ENCODE data around the gene DHRS12.

DNA sequence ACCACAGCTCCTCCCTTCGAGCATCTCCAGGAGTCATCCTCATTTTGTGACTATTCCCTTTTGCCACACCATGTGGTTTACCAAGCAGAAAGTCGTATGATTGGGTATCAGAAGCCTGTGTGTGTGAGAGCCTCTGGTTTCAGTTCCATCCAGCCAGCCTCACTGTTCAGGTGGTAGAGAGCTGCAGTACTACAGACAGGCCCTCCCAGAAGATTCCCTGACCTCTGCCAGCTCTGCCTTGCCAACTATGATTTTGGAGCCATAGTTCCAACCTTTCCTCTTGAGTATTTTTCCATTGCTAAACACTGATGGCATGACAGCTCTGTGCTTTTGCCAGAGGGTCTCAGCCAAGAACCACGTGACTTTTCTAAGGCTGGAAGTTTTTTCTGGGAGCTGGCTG, 82.5 kb downstream of the DHRS12 start:
- TF ChIP-seq, protein P1, sequence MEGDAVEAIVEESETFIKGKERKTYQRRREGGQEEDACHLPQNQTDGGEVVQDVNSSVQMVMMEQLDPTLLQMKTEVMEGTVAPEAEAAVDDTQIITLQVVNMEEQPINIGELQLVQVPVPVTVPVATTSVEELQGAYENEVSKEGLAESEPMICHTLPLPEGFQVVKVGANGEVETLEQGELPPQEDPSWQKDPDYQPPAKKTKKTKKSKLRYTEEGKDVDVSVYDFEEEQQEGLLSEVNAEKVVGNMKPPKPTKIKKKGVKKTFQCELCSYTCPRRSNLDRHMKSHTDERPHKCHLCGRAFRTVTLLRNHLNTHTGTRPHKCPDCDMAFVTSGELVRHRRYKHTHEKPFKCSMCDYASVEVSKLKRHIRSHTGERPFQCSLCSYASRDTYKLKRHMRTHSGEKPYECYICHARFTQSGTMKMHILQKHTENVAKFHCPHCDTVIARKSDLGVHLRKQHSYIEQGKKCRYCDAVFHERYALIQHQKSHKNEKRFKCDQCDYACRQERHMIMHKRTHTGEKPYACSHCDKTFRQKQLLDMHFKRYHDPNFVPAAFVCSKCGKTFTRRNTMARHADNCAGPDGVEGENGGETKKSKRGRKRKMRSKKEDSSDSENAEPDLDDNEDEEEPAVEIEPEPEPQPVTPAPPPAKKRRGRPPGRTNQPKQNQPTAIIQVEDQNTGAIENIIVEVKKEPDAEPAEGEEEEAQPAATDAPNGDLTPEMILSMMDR (conservative IDR thresholded peaks at IDR 0.05), result no peak
- TF ChIP-seq EZH2 (IDR thresholded peaks at IDR 0.05; ENCODE audit: low read depth), result no peak

Measured in PC-9 (cell line).